Activated CD8-positive, alpha-beta T cell treated with anti-CD3 and anti-CD28 coated beads for 36 hours (primary cell): ENCODE measurements around the gene DAPK1. TPM values are rescaled to one million over a fixed set of nuclear protein-coding genes. Genes with fewer than 3 reads are reported as not detected.

Experiments used
- ATAC-seq: fragments of 200-7000 bp; cut with Tn5 transposase; one replicate; pipeline ENCODE4 v1.10.0; 2021; ENCODE audit warnings: mild to moderate bottlenecking, moderate library complexity
- CTCF ChIA-PET: fragments of 350-600 bp; sonication (Branson Sonifier 250); formaldehyde crosslinking; loops from one replicate; lab custom pipeline; 2021; ENCODE audit warnings: antibody characterized with exemption; lab: Charles Lee
- POLR2A ChIA-PET: fragments of 350-600 bp; sonication (Branson Sonifier 250); formaldehyde crosslinking; loops from one replicate; lab custom pipeline; 2021; ENCODE audit warnings: antibody characterized with exemption; lab: Charles Lee
- DNase-seq: peaks from one replicate; pipeline ENCODE4 v3.0.0-alpha.2; 2020
- H3K27ac Mint-ChIP-seq: one replicate; pipeline ENCODE4 v1.8.0; 2021; ENCODE audit warnings: mild to moderate bottlenecking, mixed read lengths
- H3K27me3 Mint-ChIP-seq: one replicate; pipeline ENCODE4 v1.8.0; 2021; ENCODE audit warnings: mixed read lengths
- H3K36me3 Mint-ChIP-seq: one replicate; pipeline ENCODE4 v1.8.0; 2021; ENCODE audit warnings: low read depth, mixed read lengths
- H3K4me1 Mint-ChIP-seq: one replicate; pipeline ENCODE4 v1.8.0; 2021; ENCODE audit warnings: low read depth, mixed read lengths
- H3K4me3 Mint-ChIP-seq: one replicate; pipeline ENCODE4 v1.8.0; 2021; ENCODE audit warnings: mild to moderate bottlenecking, moderate library complexity, mixed read lengths
- H3K9me3 Mint-ChIP-seq: one replicate; pipeline ENCODE4 v1.8.0; 2021; ENCODE audit warnings: mixed read lengths
- intact Hi-C: fragments of 100-400 bp; cut with micrococcal nuclease; formaldehyde crosslinking; loops from one replicate; pipeline ENCODE4 v1.10.0; 2022
- total RNA-seq, 2 experiments: library from RNA; stranded (reverse); gene quantifications; one replicate each; pipeline ENCODE4 v1.2.3, GENCODE V29; 2021
- TF ChIP-seq, protein P1 (sequence below): fragments of 200-600 bp; IDR thresholded peaks from one replicate; pipeline ENCODE4 v1.8.0; 2022; ENCODE audit warnings: antibody characterized with exemption, mild to moderate bottlenecking

DAPK1 gene
- total RNA-seq, 2 experiments from 2014 or later, result 1.7 to 2.1 TPM

DNA sequence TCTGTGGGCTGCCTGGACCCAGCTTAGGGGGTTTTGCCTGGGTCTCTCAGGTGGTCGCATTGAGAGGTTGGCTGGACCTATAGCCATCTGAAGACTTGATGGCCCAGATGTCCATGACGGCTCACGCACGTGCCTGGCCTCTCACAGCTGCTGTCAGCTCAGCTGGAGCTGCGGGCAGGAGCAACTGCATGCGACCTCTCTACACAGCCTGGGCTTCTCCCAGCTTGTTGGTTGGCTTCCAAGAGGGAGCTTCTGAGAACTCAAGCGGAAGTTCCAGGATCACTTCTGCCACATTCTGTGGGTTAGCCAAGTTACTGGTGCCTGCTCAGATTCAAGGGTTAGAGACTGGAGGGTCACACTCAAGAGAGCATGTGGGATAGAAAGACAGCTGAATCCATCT, 99.2 kb downstream of the DAPK1 start:
- Mint-ChIP-seq H3K27ac (no peak overlapping the region), H3K4me3 (no peak overlapping the region), H3K36me3 (no peaks in the 10 kb centered on the region), H3K27me3 (peaks cover 1% of the 10 kb centered on the region), H3K4me1 (no peaks in the 10 kb centered on the region), H3K9me3 (no peaks in the 10 kb centered on the region)
- intact Hi-C loops, result no loop called here
- CTCF ChIA-PET, result no interaction called here
- ATAC-seq (no peak), DNase-seq (no peak)
- TF ChIP-seq, protein P1, sequence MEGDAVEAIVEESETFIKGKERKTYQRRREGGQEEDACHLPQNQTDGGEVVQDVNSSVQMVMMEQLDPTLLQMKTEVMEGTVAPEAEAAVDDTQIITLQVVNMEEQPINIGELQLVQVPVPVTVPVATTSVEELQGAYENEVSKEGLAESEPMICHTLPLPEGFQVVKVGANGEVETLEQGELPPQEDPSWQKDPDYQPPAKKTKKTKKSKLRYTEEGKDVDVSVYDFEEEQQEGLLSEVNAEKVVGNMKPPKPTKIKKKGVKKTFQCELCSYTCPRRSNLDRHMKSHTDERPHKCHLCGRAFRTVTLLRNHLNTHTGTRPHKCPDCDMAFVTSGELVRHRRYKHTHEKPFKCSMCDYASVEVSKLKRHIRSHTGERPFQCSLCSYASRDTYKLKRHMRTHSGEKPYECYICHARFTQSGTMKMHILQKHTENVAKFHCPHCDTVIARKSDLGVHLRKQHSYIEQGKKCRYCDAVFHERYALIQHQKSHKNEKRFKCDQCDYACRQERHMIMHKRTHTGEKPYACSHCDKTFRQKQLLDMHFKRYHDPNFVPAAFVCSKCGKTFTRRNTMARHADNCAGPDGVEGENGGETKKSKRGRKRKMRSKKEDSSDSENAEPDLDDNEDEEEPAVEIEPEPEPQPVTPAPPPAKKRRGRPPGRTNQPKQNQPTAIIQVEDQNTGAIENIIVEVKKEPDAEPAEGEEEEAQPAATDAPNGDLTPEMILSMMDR, result no peak
- POLR2A ChIA-PET, result no interaction called here

GRCh38 chr9:87597710-87598443, 100.2 kb downstream of the DAPK1 start:
- H3K36me3 Mint-ChIP-seq, result no peaks in the 10 kb centered on the region
- ChIA-PET CTCF (no interaction called here), POLR2A (interaction anchor here (0.6 kb wide), 1 partner anchor 269 kb away, joined by 3 read pairs; no protein-coding TSS in a partner anchor)
- H3K27me3 Mint-ChIP-seq, result peaks cover 1% of the 10 kb centered on the region
- no peak overlapping the region for H3K4me3 Mint-ChIP-seq
- no peak overlapping the region for H3K27ac Mint-ChIP-seq
- ATAC-seq (no peak), DNase-seq (no peak)
- TF ChIP-seq, protein P1, result no peak
- no peaks in the 10 kb centered on the region for H3K4me1 Mint-ChIP-seq
- H3K9me3 Mint-ChIP-seq, result no peaks in the 10 kb centered on the region
- intact Hi-C loops, result no loop called here

GRCh38 chr9:87599901-87600610, 102.4 kb downstream of the DAPK1 start:
- no peaks in the 10 kb centered on the region for H3K36me3 Mint-ChIP-seq
- TF ChIP-seq, protein P1, result no peak
- intact Hi-C loops, result no loop called here
- no peak overlapping the region for H3K27ac Mint-ChIP-seq
- peaks cover 6% of the 10 kb centered on the region for H3K27me3 Mint-ChIP-seq
- POLR2A ChIA-PET, result no interaction called here
- no peak overlapping the region for H3K4me3 Mint-ChIP-seq
- no peaks in the 10 kb centered on the region for H3K9me3 Mint-ChIP-seq
- CTCF ChIA-PET, result interaction anchor here (0.6 kb wide), 1 partner anchor 244 kb away, joined by 4 read pairs; no protein-coding TSS in a partner anchor
- peaks cover 4% of the 10 kb centered on the region for H3K4me1 Mint-ChIP-seq
- ATAC-seq (no peak), DNase-seq (no peak)

- H3K36me3 Mint-ChIP-seq, result no peaks in the 10 kb centered on the region
- intact Hi-C loops, result no loop called here
- no peak overlapping the region for H3K27ac Mint-ChIP-seq
- peaks cover 8% of the 10 kb centered on the region for H3K4me1 Mint-ChIP-seq
- ChIA-PET CTCF (no interaction called here), POLR2A (no interaction called here)
- peaks cover 14% of the 10 kb centered on the region for H3K27me3 Mint-ChIP-seq
- no peak for DNase-seq
- H3K9me3 Mint-ChIP-seq, result no peaks in the 10 kb centered on the region
- TF ChIP-seq, protein P1, result no peak
- H3K4me3 Mint-ChIP-seq, result no peak overlapping the region
- no peak for ATAC-seq
These were observed 103.5 kb downstream of the DAPK1 start for GRCh38 chr9:87601176-87601575.

DNA sequence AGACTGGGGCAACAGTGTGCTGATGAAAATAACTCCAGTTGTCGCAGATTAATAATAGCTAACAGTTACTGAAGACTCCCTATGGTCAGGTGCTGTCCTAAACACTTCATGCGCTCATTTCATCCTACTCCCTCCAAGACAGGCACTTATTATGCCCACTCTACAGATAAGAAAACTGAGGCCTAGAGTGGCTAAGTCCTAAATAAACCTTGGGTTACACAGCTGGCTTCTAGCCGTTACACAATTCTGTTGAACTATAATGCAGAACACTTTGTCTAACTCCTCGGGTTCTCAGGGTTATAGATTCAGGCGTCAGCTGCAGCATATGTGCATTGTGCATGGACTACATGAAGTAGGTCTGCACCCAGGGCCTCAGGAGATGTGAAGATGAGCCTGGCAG, 103.9 kb downstream of the DAPK1 start:
- no peak for ATAC-seq
- intact Hi-C loops, result no loop called here

More for the DNA sequence above, 103.9 kb downstream of the DAPK1 start:
- Mint-ChIP-seq H3K36me3 (no peaks in the 10 kb centered on the region), H3K27ac (no peak overlapping the region), H3K4me1 (peaks cover 8% of the 10 kb centered on the region), H3K4me3 (no peak overlapping the region), H3K27me3 (peaks cover 14% of the 10 kb centered on the region), H3K9me3 (no peaks in the 10 kb centered on the region)
- POLR2A ChIA-PET, result no interaction called here
- TF ChIP-seq, protein P1, result no peak
- no peak for DNase-seq
- CTCF ChIA-PET, result no interaction called here
